Cardiac muscle cell (in vitro differentiated cells and primary cell): ENCODE measurements around the gene SLF2. TPM values are rescaled to one million over a fixed set of nuclear protein-coding genes. Genes with fewer than 3 reads are reported as not detected.

ENCODE experiments used
- DNase-seq, 2 donors: peaks; one replicate each; pipeline versions ENCODE4 v3.0.0 to v3.0.0-alpha.2; 2010 to 2017; ENCODE audit warnings: low read depth in 1 of 2, low spot score in 1 of 2
- H3K27ac ChIP-seq: fragments of 200-600 bp; sonication (generic); 2 replicates; pipeline ENCODE4 v1.5.1; 2016
- H3K27me3 ChIP-seq: fragments of 200-600 bp; sonication (generic); 2 replicates; pipeline ENCODE4 v1.6.0; 2016; ENCODE audit warnings: control low read depth
- H3K36me3 ChIP-seq: fragments of 200-600 bp; sonication (generic); 2 replicates; pipeline ENCODE4 v1.5.1; 2016; ENCODE audit warnings: control low read depth
- H3K4me1 ChIP-seq: fragments of 200-600 bp; sonication (generic); 2 replicates; pipeline ENCODE4 v1.8.1; 2017; ENCODE audit warnings: low read depth, mild to moderate bottlenecking, mixed run types
- H3K4me3 ChIP-seq: fragments of 200-600 bp; sonication (generic); 2 replicates; pipeline ENCODE4 v1.5.1; 2016; ENCODE audit warnings: mild to moderate bottlenecking
- H3K9me3 ChIP-seq: fragments of 200-600 bp; sonication (generic); 2 replicates; pipeline ENCODE4 v1.5.1; 2017; ENCODE audit warnings: low read depth, mild to moderate bottlenecking, control low read depth
- polyA plus RNA-seq: library from polyadenylated mRNA; unstranded; fragments of >200 nt; fragmentation: Nextera tagmentation; extraction: Ambion mirVana; gene quantifications from 2 replicates; pipeline ENCODE4 v1.2.1, GENCODE V29; 2016
- total RNA-seq: library from RNA; depleted of rRNA; stranded (reverse); fragments of >200 nt; gene quantifications from 2 replicates; pipeline ENCODE4 v1.2.3, GENCODE V29; 2016
- TF ChIP-seq, protein P1 (sequence below): IDR thresholded peaks from 2 replicates; pipeline ENCODE4 v1.5.1; 2012; ENCODE audit warnings: low read depth, mild to moderate bottlenecking, low read length

Gene SLF2
- total and polyA plus RNA-seq, 2 experiments from 2014 or later = 33.7 to 37.8 TPM

DNA sequence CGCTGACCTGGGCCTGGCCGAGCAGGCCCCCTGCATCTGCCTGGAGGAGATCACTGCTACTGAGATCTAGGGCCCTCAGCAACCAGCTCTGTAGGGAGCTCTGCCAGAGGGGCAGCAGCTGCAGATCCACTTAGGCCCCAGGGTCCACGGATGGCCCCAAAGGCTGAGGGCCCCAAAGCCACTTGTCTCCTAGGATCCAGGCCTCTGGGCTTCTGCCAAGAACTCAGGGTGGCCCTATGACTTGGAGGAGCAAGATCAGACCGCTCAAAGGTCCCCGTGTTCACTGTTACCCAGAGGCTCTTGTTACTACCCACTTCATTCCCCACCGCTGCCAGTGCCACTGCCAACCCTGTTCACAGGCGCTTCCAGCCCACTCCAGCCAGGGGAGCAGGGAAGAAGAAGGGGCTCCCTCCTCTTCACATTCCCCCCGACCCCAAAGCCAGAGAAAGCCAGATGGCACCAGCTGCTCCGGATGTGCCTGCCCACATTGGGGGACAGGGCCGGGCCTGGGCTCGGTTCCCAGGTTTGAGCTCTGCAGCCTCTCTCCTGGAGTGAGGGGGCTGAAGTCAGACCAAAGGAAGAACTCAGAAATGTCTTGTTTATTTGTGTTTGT lies 94.4 kb downstream of the SLF2 start:
- Histone ChIP-seq H3K4me1 (peaks cover 11% of the 10 kb centered on the region), H3K9me3 (no peaks in the 10 kb centered on the region), H3K36me3 (peaks cover 46% of the 10 kb centered on the region), H3K4me3 (no peak overlapping the region), H3K27ac (peak overlapping the region; percentile 62), H3K27me3 (no peaks in the 10 kb centered on the region)
- DNase-seq = no peak
- TF ChIP-seq, protein P1, sequence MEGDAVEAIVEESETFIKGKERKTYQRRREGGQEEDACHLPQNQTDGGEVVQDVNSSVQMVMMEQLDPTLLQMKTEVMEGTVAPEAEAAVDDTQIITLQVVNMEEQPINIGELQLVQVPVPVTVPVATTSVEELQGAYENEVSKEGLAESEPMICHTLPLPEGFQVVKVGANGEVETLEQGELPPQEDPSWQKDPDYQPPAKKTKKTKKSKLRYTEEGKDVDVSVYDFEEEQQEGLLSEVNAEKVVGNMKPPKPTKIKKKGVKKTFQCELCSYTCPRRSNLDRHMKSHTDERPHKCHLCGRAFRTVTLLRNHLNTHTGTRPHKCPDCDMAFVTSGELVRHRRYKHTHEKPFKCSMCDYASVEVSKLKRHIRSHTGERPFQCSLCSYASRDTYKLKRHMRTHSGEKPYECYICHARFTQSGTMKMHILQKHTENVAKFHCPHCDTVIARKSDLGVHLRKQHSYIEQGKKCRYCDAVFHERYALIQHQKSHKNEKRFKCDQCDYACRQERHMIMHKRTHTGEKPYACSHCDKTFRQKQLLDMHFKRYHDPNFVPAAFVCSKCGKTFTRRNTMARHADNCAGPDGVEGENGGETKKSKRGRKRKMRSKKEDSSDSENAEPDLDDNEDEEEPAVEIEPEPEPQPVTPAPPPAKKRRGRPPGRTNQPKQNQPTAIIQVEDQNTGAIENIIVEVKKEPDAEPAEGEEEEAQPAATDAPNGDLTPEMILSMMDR = no peak

DNA sequence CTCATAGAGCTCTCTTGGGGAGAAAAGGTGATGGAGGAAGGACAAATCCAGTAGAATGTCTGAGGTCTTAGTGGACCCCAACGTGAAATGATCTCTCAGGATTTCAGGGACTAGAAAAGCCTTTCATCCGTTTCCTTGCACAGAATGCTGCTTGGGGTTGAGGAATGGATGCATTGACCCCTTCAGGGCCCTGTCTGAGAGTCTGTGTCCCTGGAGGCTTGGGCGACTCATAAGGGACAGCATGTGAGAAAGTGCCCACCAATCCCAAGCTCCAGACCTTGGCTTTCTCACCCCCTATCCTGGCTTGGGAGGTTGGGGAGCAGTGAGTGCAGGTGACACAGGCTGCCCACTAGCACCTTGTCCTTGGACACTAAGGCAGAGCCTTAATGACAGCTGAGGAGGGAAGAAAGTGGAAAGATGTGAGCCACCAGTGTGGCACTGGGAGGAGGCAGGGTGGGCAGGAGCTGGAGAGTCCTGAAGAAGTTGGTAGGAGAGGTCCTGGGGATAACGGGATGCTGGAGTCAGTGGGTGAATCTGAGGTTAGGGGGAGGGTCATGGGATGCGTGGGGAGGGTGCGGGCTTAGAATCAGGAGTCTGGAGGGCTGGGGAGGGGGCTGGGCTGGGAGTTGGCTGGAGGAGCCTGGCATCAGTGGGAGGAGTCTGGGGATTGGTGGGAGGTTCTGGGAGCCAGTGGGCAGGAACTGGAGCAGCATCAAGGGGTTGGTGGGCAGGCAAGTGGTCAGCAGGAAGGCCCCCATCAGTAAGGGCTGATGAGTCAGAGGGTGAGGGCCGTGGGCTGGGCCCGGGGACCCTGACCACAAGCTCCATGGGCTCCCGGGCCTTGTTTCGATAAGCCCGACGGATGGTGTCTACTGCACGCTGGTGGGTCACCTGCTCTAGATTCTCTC lies 95.4 kb downstream of the SLF2 start:
- H3K36me3 ChIP-seq = peaks cover 43% of the 10 kb centered on the region
- no peaks in the 10 kb centered on the region for H3K9me3 ChIP-seq
- H3K4me3 ChIP-seq = no peak overlapping the region
- peaks cover 11% of the 10 kb centered on the region for H3K4me1 ChIP-seq
- H3K27ac ChIP-seq = peak overlapping the region; percentile 39
- TF ChIP-seq, protein P1 = no peak
- DNase-seq = no peak
- no peaks in the 10 kb centered on the region for H3K27me3 ChIP-seq

DNA sequence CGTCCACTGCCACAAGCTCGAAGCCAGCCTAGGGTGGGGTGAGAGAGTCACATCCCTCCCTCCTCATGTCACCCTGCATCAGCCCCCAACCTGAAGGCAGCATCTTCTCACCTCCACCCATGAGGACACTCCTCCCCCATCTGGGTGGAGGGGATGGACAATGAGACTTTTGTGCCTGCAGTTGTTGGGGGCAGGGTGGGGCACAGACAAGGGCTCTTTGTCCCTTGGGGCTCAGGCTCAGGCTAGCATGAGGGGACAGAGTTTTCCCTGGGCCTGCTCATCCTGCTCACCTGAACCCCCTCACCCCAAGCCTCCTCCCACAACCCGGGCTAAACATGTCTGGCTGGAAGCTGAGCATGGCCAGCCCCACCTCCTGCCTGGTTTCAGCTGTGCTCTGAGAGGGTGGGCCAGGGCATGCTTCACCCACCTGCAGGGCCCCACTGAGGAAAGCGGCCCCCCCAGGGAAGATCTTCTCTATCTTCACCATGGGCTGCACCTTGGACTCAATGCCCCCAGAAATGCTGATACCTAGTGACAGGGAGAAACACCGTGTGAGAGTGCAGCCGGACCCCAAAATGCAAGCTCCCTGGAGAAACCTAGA lies 96.2 kb downstream of the SLF2 start:
- no peak for DNase-seq
- Histone ChIP-seq H3K36me3 (peaks cover 36% of the 10 kb centered on the region), H3K27me3 (no peaks in the 10 kb centered on the region), H3K4me1 (peaks cover 11% of the 10 kb centered on the region), H3K27ac (no peak overlapping the region), H3K9me3 (no peaks in the 10 kb centered on the region), H3K4me3 (no peak overlapping the region)
- TF ChIP-seq, protein P1 = no peak

DNA sequence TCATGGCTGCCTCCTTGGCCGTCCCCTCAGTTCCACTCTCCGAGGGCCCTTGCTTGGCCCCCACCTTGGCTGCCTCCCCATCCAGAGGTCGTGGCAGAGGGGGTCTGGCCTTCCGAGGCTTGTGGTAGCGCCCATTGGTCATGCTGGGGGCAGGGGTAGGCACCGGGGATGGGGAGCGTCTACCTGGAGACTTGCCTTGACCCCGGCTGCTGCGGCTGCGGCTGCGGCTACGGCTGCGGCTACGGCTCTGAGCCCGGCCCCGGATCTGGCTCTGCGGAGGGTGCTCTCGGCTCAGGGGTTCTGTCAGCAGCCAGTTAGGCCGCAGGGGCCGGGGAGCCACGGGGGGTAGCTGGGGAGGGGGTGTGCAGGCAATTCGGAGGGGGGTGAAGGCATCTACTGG lies 97.6 kb downstream of the SLF2 start:
- Histone ChIP-seq H3K27me3 (no peaks in the 10 kb centered on the region), H3K36me3 (peaks cover 23% of the 10 kb centered on the region), H3K27ac (no peak overlapping the region), H3K4me1 (peaks cover 11% of the 10 kb centered on the region), H3K4me3 (no peak overlapping the region), H3K9me3 (no peaks in the 10 kb centered on the region)
- TF ChIP-seq, protein P1 = no peak
- DNase-seq = no peak

DNA sequence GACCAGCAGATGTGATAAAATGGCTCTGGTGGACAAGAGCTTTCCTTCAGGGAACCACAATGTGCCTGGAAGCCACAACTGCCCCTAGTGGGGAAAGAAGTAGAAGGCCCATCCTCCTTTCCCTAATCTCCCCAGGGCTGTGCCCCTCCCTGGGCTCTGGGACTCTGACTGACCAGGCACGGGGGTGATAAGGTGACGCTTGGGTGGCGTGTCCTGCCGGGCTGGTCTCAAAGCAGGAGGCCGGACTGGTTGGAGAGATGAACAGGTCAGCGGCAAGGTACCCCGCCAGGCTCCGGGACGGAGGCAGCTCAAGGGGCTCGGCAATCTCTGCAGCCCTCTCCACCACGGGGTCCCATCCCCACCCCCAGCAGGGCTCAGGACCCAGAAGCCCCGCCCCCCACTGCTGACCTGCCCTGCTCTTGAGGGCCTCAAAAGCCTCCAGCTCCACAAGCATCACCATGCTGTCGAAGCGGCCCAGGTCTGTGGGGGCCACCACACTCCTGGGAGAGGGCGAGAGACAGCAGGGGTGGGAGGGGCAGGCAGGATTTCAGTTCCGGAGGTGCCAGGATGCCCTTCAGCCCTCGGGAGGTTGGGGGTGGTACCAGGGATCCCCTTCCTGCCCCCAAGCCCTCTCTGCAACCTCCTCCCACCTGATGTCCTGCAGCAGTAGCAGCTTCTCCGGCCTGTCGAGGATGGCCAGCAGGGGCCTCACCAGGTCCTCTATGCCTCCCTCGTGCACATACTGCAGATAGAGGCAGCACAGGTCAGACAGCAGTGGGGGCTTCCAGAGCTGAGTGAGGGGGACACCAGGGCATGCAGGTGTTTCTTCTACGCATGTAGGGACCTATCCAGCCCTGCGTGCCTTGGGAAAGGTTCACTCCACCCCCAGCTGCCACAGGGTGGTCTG lies 99.0 kb downstream of the SLF2 start:
- peaks cover 8% of the 10 kb centered on the region for H3K36me3 ChIP-seq
- TF ChIP-seq, protein P1 = peak; percentile 43
- H3K4me3 ChIP-seq = no peak overlapping the region
- peak overlapping the region; percentile 78 for H3K27ac ChIP-seq
- peak in 1 of 2 donors; percentile 71 for DNase-seq
- peaks cover 11% of the 10 kb centered on the region for H3K4me1 ChIP-seq
- H3K9me3 ChIP-seq = no peaks in the 10 kb centered on the region
- peaks cover under 1% of the 10 kb centered on the region for H3K27me3 ChIP-seq
